CD4-positive, alpha-beta memory T cell (primary cell): Measurements from ENCODE around the gene ARAP1. TPM values are rescaled to one million over a fixed set of nuclear protein-coding genes. Genes with fewer than 3 reads are reported as not detected.

Source experiments
- CTCF ChIA-PET: fragments of 350-600 bp; sonication (Branson Sonifier 250); formaldehyde crosslinking; loops from one replicate; lab custom pipeline; 2021; ENCODE audit warnings: inconsistent platforms; ENCODE audit not compliant: partially characterized antibody; lab: Charles Lee
- POLR2A ChIA-PET: fragments of 350-600 bp; sonication (Branson Sonifier 250); formaldehyde crosslinking; loops from one replicate; lab custom pipeline; 2021; ENCODE audit not compliant: partially characterized antibody; lab: Charles Lee
- DNase-seq, 5 donors: peaks; one replicate each; pipeline versions ENCODE4 v3.0.0 to v3.0.0-alpha.2; 2020 to 2022; ENCODE audit warnings: mixed read lengths in 1 of 5
- H3K27ac ChIP-seq: one replicate; pipeline ENCODE4 v1.7.0; 2013; ENCODE audit warnings: low read depth, low read length
- H3K27me3 ChIP-seq: 2 replicates; pipeline ENCODE4 v1.7.0; 2013; ENCODE audit warnings: mild to moderate bottlenecking, low read length, moderate library complexity; ENCODE audit not compliant: insufficient read depth
- H3K36me3 ChIP-seq: 2 replicates; pipeline ENCODE4 v1.7.0; 2013; ENCODE audit warnings: mild to moderate bottlenecking, low read length, moderate library complexity; ENCODE audit not compliant: insufficient read depth
- H3K4me1 ChIP-seq: 2 replicates; pipeline ENCODE4 v1.7.0; 2013; ENCODE audit warnings: mild to moderate bottlenecking, low read length, moderate library complexity; ENCODE audit not compliant: insufficient read depth
- H3K4me3 ChIP-seq, 2 donors: one replicate each; pipeline ENCODE4 v1.7.0; 2013; ENCODE audit warnings: low read length in 2 of 2, mild to moderate bottlenecking in 1 of 2
- H3K9me3 ChIP-seq, 2 donors: one replicate each; pipeline ENCODE4 v1.7.0; 2013; ENCODE audit warnings: low read length in 2 of 2, control low read depth in 1 of 2; ENCODE audit not compliant: control insufficient read depth in 1 of 2
- H3K27ac Mint-ChIP-seq, 7 donors: one replicate each; pipeline ENCODE4 v1.8.0; 2020 to 2021; ENCODE audit warnings: mixed read lengths in 7 of 7, mild to moderate bottlenecking in 6 of 7, inconsistent platforms in 3 of 7, moderate library complexity in 3 of 7
- H3K27me3 Mint-ChIP-seq, 2 donors: one replicate each; pipeline ENCODE4 v1.8.0; 2020 to 2021; ENCODE audit warnings: mixed read lengths in 2 of 2
- H3K36me3 Mint-ChIP-seq, 2 donors: one replicate each; pipeline ENCODE4 v1.8.0; 2020 to 2021; ENCODE audit warnings: mixed read lengths in 2 of 2, inconsistent platforms in 1 of 2, mild to moderate bottlenecking in 1 of 2
- H3K4me1 Mint-ChIP-seq, 4 donors: one replicate each; pipeline ENCODE4 v1.8.0; 2020 to 2021; ENCODE audit warnings: mixed read lengths in 4 of 4, mild to moderate bottlenecking in 1 of 4
- H3K4me3 Mint-ChIP-seq, 8 donors: one replicate each; pipeline ENCODE4 v1.8.0; 2020 to 2021; ENCODE audit warnings: mixed read lengths in 8 of 8, mild to moderate bottlenecking in 7 of 8, moderate library complexity in 6 of 8, inconsistent platforms in 3 of 8
- H3K9me3 Mint-ChIP-seq, 8 donors: one replicate each; pipeline ENCODE4 v1.8.0; 2020 to 2021; ENCODE audit warnings: mixed read lengths in 8 of 8, mild to moderate bottlenecking in 5 of 8, inconsistent platforms in 3 of 8, moderate library complexity in 1 of 8
- intact Hi-C: fragments of 100-400 bp; cut with micrococcal nuclease; formaldehyde crosslinking; loops from one replicate; pipeline ENCODE4 v1.15.1; 2023
- polyA plus RNA-seq, 2 donors: library from polyadenylated mRNA; unstranded; fragments of 300-500 nt; fragmentation: Illumina TruSeq; gene quantifications; one replicate each; pipeline ENCODE4 v1.2.3, GENCODE V29; 2021
- total RNA-seq, 2 experiments: library from RNA; stranded (reverse); gene quantifications; one replicate each; pipeline ENCODE4 v1.2.3, GENCODE V29; 2021

The ARAP1 gene
- total and polyA plus RNA-seq, 4 experiments from 2014 or later, result 9.5 to 157 (median 90.1) TPM

DNA sequence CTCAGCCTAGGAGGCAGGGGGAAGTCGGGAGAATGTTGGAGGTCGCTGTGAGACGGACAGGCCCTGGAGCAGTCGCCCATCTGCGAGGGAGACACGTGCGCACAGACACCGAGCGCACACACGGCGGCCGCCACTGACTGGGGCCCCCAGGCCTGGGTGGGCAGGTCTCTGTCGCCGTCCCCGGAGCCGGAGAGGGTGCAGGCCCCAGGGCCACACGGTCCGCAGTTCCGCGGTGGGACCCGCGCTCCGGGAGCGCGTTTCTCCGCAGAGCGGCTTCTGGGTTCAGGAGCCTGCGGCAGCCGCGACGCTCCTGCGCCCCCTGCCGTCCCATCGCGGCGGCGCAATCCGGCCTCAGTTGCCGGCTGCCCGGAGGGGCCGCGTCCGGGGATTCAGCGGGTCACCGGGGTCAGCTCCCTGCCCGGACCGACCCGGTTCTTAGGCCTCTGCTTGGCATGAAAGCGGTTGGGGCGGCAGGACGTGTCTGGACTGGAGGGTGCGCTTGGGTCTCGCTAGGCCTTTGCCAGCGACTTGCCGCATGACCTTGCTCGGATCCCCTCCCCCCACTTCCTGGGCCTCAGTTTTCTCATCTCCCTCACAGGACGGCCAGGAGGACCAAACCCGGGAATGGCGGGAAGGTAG is 109.2 kb downstream of the ARAP1 start:
- Mint-ChIP-seq H3K4me1 (peaks cover 0 to 9% (median 0%) of the 10 kb centered on the region in 4 donors), H3K4me3 (peak overlapping the region in 5 of 8 donors; percentile 10 to 76 (median 47)), H3K9me3 (no peaks in the 10 kb centered on the region), H3K27ac (no peak overlapping the region), H3K27me3 (peaks cover 3% of the 10 kb centered on the region in 2 donors), H3K36me3 (no peaks in the 10 kb centered on the region)
- peak overlapping the region in 1 of 2 donors; percentile 47 for H3K4me3 ChIP-seq
- H3K9me3 ChIP-seq, result no peaks in the 10 kb centered on the region
- no peaks in the 10 kb centered on the region for H3K4me1 ChIP-seq
- intact Hi-C loops, result loop anchor here (1.0 kb wide), 3 partner anchors 58 to 172 kb away; no protein-coding TSS in a partner anchor
- POLR2A ChIA-PET, result interaction anchor here (1.0 kb wide), 1 partner anchor 55 kb away, joined by 3 read pairs; no protein-coding TSS in a partner anchor
- peaks cover 11% of the 10 kb centered on the region for H3K27me3 ChIP-seq
- CTCF ChIA-PET, result interaction anchor here (0.9 to 3.0 kb wide), 11 partner anchors 8 to 171 kb away, joined by 3 to 32 read pairs (median 4); no protein-coding TSS in a partner anchor
- H3K27ac ChIP-seq, result no peak overlapping the region
- DNase-seq, result peak in 4 of 5 donors; percentile 66 to 75 (median 67)
- no peaks in the 10 kb centered on the region for H3K36me3 ChIP-seq

- H3K27me3 ChIP-seq, result peaks cover 11% of the 10 kb centered on the region
- no peaks in the 10 kb centered on the region for H3K4me1 ChIP-seq
- peaks cover 3 to 7% of the 10 kb centered on the region in 2 donors for H3K27me3 Mint-ChIP-seq
- CTCF ChIA-PET, result interaction anchor here (1.0 to 2.8 kb wide), 4 partner anchors 30 to 171 kb away, joined by 3 to 14 read pairs (median 3); no protein-coding TSS in a partner anchor
- H3K36me3 Mint-ChIP-seq, result no peaks in the 10 kb centered on the region
- intact Hi-C loops, result no loop called here
- H3K4me3 ChIP-seq, result peak overlapping the region in 1 of 2 donors; percentile 47
- H3K36me3 ChIP-seq, result no peaks in the 10 kb centered on the region
- no peak overlapping the region for H3K27ac ChIP-seq
- H3K9me3 Mint-ChIP-seq, result no peaks in the 10 kb centered on the region
- POLR2A ChIA-PET, result interaction anchor here (1.0 kb wide), 1 partner anchor 54 kb away, joined by 3 read pairs; no protein-coding TSS in a partner anchor
- H3K4me1 Mint-ChIP-seq, result peaks cover 0 to 9% (median 0%) of the 10 kb centered on the region in 4 donors
- H3K27ac Mint-ChIP-seq, result no peak overlapping the region
- peak overlapping the region; percentile 4 to 76 (median 60) for H3K4me3 Mint-ChIP-seq
- no peaks in the 10 kb centered on the region for H3K9me3 ChIP-seq
- peak in 2 of 5 donors; percentile 7 to 12 for DNase-seq
Observed at GRCh38 chr11:72642043-72642883, 109.9 kb downstream of the ARAP1 start.

GRCh38 chr11:72641522-72642042 is 110.6 kb downstream of the ARAP1 start:
- POLR2A ChIA-PET, result no interaction called here
- Mint-ChIP-seq H3K9me3 (no peaks in the 10 kb centered on the region), H3K27ac (no peak overlapping the region), H3K27me3 (peaks cover 7 to 12% of the 10 kb centered on the region in 2 donors), H3K4me3 (peak overlapping the region in 1 of 8 donors; percentile 12), H3K4me1 (peaks cover 0 to 9% (median 0%) of the 10 kb centered on the region in 4 donors), H3K36me3 (no peaks in the 10 kb centered on the region)
- Histone ChIP-seq H3K36me3 (no peaks in the 10 kb centered on the region), H3K4me3 (no peak overlapping the region), H3K27me3 (peaks cover 11% of the 10 kb centered on the region), H3K9me3 (no peaks in the 10 kb centered on the region), H3K27ac (no peak overlapping the region), H3K4me1 (no peaks in the 10 kb centered on the region)
- CTCF ChIA-PET, result interaction anchor here (1.1 to 2.8 kb wide), 3 partner anchors 49 to 170 kb away, joined by 3 to 14 read pairs (median 3); no protein-coding TSS in a partner anchor
- intact Hi-C loops, result no loop called here
- no peak for DNase-seq

DNA sequence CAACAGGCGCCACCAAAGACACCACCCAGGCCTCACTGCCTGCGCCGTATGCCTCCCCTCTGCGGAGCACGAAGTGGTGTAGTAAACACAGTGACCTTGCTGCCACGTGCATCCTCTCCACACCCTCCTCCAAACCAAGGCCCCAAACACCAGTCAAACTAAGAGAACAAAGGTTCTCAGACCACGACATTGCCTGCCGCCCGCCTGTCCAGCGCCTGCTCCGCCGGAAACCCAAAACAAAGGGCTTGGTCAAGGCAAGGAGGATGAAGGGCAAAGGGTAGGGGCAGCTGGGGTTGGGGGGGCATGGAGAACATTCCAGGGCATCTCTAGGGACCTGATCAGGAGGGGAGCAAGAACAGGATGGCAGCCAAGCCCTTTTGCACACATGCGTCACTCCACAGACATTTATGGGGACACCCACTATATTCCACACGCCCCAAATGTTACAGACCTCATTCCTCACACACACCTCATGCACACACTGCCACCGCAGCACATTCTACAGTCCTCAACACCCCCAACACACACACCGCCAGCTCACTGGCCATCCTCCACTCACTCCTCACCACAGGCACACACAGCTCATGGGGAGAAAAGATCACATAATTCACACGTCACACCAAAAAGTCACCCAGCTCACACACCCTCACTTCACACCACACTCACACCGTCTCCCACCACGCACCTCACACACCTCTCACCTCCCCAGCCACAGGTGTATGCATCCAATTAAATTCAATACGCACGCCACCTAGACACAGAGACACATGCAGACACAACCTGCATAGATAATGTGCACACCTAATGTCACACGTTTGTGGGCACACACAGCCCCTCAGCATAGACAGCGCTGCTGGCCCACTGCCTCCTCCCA is 112.5 kb downstream of the ARAP1 start:
- DNase-seq, result no peak
- ChIA-PET POLR2A (no interaction called here), CTCF (interaction anchor here (1.5 to 2.2 kb wide), 3 partner anchors 50 to 168 kb away, joined by 3 to 10 read pairs (median 5); no protein-coding TSS in a partner anchor)
- H3K27ac ChIP-seq, result no peak overlapping the region
- no peaks in the 10 kb centered on the region for H3K36me3 ChIP-seq
- H3K4me1 ChIP-seq, result no peaks in the 10 kb centered on the region
- H3K27me3 ChIP-seq, result peaks cover 11% of the 10 kb centered on the region
- Mint-ChIP-seq H3K27ac (no peak overlapping the region), H3K36me3 (no peaks in the 10 kb centered on the region), H3K4me1 (peaks cover 0 to 9% (median 0%) of the 10 kb centered on the region in 4 donors), H3K9me3 (no peaks in the 10 kb centered on the region), H3K27me3 (peaks cover 8 to 20% of the 10 kb centered on the region in 2 donors), H3K4me3 (no peak overlapping the region)
- intact Hi-C loops, result no loop called here
- H3K9me3 ChIP-seq, result no peaks in the 10 kb centered on the region
- no peak overlapping the region for H3K4me3 ChIP-seq

GRCh38 chr11:72637926-72638325 is 114.3 kb downstream of the ARAP1 start:
- no peak for DNase-seq
- intact Hi-C loops, result no loop called here
- Mint-ChIP-seq H3K4me3 (peak overlapping the region in 1 of 8 donors; percentile 52), H3K27me3 (peaks cover 8 to 19% of the 10 kb centered on the region in 2 donors), H3K4me1 (no peaks in the 10 kb centered on the region), H3K36me3 (no peaks in the 10 kb centered on the region), H3K27ac (no peak overlapping the region), H3K9me3 (no peaks in the 10 kb centered on the region)
- ChIA-PET CTCF (interaction anchor here (0.7 to 2.2 kb wide), 2 partner anchors 50 to 167 kb away, joined by 3 to 10 read pairs; no protein-coding TSS in a partner anchor), POLR2A (interaction anchor here (0.6 kb wide), 1 partner anchor 10 kb away, joined by 3 read pairs; no protein-coding TSS in a partner anchor)
- H3K4me1 ChIP-seq, result no peaks in the 10 kb centered on the region
- H3K36me3 ChIP-seq, result no peaks in the 10 kb centered on the region
- no peaks in the 10 kb centered on the region for H3K9me3 ChIP-seq
- H3K27ac ChIP-seq, result no peak overlapping the region
- H3K4me3 ChIP-seq, result no peak overlapping the region
- peaks cover 11% of the 10 kb centered on the region for H3K27me3 ChIP-seq

- intact Hi-C loops, result no loop called here
- Mint-ChIP-seq H3K27ac (no peak overlapping the region), H3K4me1 (no peaks in the 10 kb centered on the region), H3K36me3 (no peaks in the 10 kb centered on the region), H3K9me3 (no peaks in the 10 kb centered on the region), H3K27me3 (peaks cover 8 to 21% of the 10 kb centered on the region in 2 donors), H3K4me3 (no peak overlapping the region)
- Histone ChIP-seq H3K27ac (no peak overlapping the region), H3K36me3 (no peaks in the 10 kb centered on the region), H3K4me3 (no peak overlapping the region), H3K27me3 (peaks cover 11% of the 10 kb centered on the region), H3K4me1 (no peaks in the 10 kb centered on the region), H3K9me3 (no peaks in the 10 kb centered on the region)
- POLR2A ChIA-PET, result no interaction called here
- CTCF ChIA-PET, result interaction anchor here (0.8 kb wide), 1 partner anchor 52 kb away, joined by 3 read pairs; no protein-coding TSS in a partner anchor
- no peak for DNase-seq
Observed at GRCh38 chr11:72637198-72637597, 115.0 kb downstream of the ARAP1 start.
